B cell (primary cell): ENCODE data around the gene MPHOSPH8.

Experiments used
- EZH2 ChIP-seq: IDR thresholded peaks from 2 replicates; pipeline ENCODE4 v1.6.1; 2012; ENCODE audit warnings: borderline replicate concordance, low read depth, mild to moderate bottlenecking, moderate library complexity, low read length; ENCODE audit not compliant: insufficient read depth, poor library complexity, severe bottlenecking
- TF ChIP-seq, protein P1 (sequence below): fragments of 200-600 bp; IDR thresholded peaks from one replicate; pipeline ENCODE4 v1.8.0; 2022; ENCODE audit warnings: antibody characterized with exemption, mild to moderate bottlenecking

DNA sequence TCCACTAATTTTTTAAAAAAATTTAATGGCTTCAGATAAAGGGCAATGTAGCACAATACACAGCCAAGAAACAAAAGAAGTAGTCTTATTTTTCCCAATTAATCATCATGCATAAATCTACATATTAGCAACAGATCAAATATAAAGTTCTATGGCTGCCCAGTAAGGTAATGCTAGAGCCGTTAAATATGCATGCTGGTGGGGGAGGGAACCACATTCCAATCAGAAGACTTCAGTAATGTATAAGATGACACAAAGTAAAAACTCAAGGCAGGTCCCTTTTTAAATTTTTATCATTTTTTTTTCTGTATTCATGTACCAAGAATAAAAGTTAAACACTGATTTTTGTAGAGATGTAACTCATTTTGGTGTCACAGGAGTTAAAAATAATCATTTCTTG is 62.0 kb downstream of the MPHOSPH8 start:
- TF ChIP-seq, protein P1, sequence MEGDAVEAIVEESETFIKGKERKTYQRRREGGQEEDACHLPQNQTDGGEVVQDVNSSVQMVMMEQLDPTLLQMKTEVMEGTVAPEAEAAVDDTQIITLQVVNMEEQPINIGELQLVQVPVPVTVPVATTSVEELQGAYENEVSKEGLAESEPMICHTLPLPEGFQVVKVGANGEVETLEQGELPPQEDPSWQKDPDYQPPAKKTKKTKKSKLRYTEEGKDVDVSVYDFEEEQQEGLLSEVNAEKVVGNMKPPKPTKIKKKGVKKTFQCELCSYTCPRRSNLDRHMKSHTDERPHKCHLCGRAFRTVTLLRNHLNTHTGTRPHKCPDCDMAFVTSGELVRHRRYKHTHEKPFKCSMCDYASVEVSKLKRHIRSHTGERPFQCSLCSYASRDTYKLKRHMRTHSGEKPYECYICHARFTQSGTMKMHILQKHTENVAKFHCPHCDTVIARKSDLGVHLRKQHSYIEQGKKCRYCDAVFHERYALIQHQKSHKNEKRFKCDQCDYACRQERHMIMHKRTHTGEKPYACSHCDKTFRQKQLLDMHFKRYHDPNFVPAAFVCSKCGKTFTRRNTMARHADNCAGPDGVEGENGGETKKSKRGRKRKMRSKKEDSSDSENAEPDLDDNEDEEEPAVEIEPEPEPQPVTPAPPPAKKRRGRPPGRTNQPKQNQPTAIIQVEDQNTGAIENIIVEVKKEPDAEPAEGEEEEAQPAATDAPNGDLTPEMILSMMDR: no peak
- no peak for TF ChIP-seq EZH2
